ENCODE data around the gene TMEM120A. TPM values are rescaled to one million over a fixed set of nuclear protein-coding genes. Genes with fewer than 3 reads are reported as not detected.

Gene TMEM120A
- total RNA-seq, 2 experiments from 2014 or later = 12.4 to 22.1 TPM

- intact Hi-C loops (cut with micrococcal nuclease; ENCODE audit: unreplicated experiment) = no loop called here
- no peak for DNase-seq (ENCODE audit: low spot score)
- no TSS peak for BruUV-seq (replicated peaks)
- H4K20me1 ChIP-seq (ENCODE audit: insufficient read depth, low read length) = no peaks in the 10 kb centered on the region
- H3K36me3 ChIP-seq (ENCODE audit: insufficient read depth, low read length) = 0 out of 2 replicates have a peak, but pooled peaks cover 6% of the 10 kb centered on the region
- no peaks in the 10 kb centered on the region for H3K9me3 ChIP-seq (ENCODE audit: low read length)
- TF ChIP-seq CTCF (conservative IDR thresholded peaks at IDR 0.05; ENCODE audit: low read length) (no peak), EZH2phosphoT487 (IDR thresholded peaks at IDR 0.05; ENCODE audit: borderline replicate concordance, low read depth, low read length) (no peak)
- no peaks in the 10 kb centered on the region for H3K79me2 ChIP-seq (ENCODE audit: insufficient read depth, low read depth, low read length)
- H3K4me1 ChIP-seq (ENCODE audit: insufficient read depth, low read length, poor library complexity, severe bottlenecking) = no peaks in the 10 kb centered on the region
- ChIA-PET POLR2A (interaction anchor here (1.1 kb wide), 1 partner anchor 12 kb away, joined by 3 read pairs; no protein-coding TSS in a partner anchor), CTCF (ENCODE audit: unreplicated experiment) (no interaction called here)
- no peak overlapping the region for H3K4me3 ChIP-seq (ENCODE audit: low read depth, low read length, poor library complexity, severe bottlenecking)
- no peak overlapping the region for H3K27ac ChIP-seq (ENCODE audit: low read depth, low read length, poor library complexity, severe bottlenecking)
- no peaks in the 10 kb centered on the region for H3K9me2 ChIP-seq (ENCODE audit: insufficient read depth, low read length)
- no peak overlapping the region for H2AFZ ChIP-seq (ENCODE audit: low read length)
- no peak overlapping the region for H3K4me2 ChIP-seq (ENCODE audit: low read length)
Observed at GRCh38 chr7:76023002-76023401, 28.6 kb upstream of the TMEM120A start.

GRCh38 chr7:76022026-76022780 is 27.8 kb upstream of the TMEM120A start:
- Histone ChIP-seq H4K20me1 (ENCODE audit: insufficient read depth, low read length) (no peaks in the 10 kb centered on the region), H3K4me3 (ENCODE audit: low read depth, low read length, poor library complexity, severe bottlenecking) (no peak overlapping the region), H3K9me2 (ENCODE audit: insufficient read depth, low read length) (no peaks in the 10 kb centered on the region), H3K9me3 (ENCODE audit: low read length) (no peaks in the 10 kb centered on the region), H3K4me1 (ENCODE audit: insufficient read depth, low read length, poor library complexity, severe bottlenecking) (no peaks in the 10 kb centered on the region), H2AFZ (ENCODE audit: low read length) (no peak overlapping the region), H3K27ac (ENCODE audit: low read depth, low read length, poor library complexity, severe bottlenecking) (no peak overlapping the region), H3K36me3 (ENCODE audit: insufficient read depth, low read length) (0 out of 2 replicates have a peak, but pooled peaks cover 6% of the 10 kb centered on the region), H3K79me2 (ENCODE audit: insufficient read depth, low read depth, low read length) (no peaks in the 10 kb centered on the region), H3K4me2 (ENCODE audit: low read length) (no peak overlapping the region)
- no TSS peak for BruUV-seq (replicated peaks)
- intact Hi-C loops (cut with micrococcal nuclease; ENCODE audit: unreplicated experiment) = no loop called here
- CTCF ChIA-PET (ENCODE audit: unreplicated experiment) = no interaction called here
- no peak for TF ChIP-seq CTCF (conservative IDR thresholded peaks at IDR 0.05; ENCODE audit: low read length)
- TF ChIP-seq EZH2phosphoT487 (IDR thresholded peaks at IDR 0.05; ENCODE audit: borderline replicate concordance, low read depth, low read length) = no peak
- POLR2A ChIA-PET = interaction anchor here (1.1 kb wide), 1 partner anchor 11 kb away, joined by 3 read pairs; no protein-coding TSS in a partner anchor
- no peak for DNase-seq (ENCODE audit: low spot score)

All from OCI-LY7 (cell line).